ENCODE measurements around the gene MRFAP1L1.
"Not testable (repeated sequence)": the region's sequence is repeated elsewhere in the genome, so short reads cannot be mapped to it uniquely, and the experiment has no call there.

MRFAP1L1 gene

DNA sequence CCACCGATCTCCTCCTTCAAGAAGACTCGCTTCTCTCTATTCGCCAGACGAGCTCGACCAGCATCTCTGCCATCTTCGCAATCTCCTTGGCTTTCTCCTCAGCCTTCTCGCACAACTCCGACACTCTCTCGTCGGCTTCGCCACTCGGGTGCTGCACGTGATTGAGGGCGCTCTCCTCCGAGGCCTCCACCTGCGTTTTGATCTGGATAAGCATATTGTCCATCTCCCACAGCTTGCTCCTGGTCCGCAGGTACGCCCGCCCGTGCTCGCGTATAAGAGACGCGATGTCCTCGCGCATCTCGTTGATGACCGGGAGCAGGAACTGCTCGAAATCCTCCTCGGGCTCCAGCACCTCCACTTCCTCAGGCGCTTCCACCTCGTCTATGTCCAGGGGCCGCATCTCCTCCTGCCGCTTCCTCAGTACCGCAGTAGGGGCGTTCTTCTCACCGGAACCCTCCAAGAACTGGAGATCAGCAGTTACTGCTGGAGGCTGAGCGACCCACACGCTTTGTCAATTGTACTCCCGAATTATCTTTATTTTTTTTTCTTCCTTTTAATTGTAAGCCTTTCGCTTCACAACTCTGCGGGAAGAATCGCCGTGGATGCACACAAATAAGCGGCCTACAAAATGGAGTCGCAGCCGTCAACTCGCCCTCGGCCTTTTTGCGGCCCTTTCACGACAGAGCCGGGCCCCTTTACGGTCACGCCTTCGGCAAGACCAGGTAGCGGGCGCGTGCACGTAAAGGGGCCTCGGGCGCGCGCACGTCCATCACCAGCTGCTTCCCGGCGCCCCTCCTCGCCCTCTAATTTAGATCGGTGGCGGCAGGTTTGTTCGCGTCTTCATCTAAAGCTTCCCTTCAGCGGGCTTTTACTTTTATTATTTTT, at the start of gene MRFAP1L1:
Gene MRFAP1L1 (minus strand): TSS at position 636 of the 885 bp plus-strand sequence. CDS start 236 bp downstream, at position 400.
- peak; percentile 93 for DNase-seq

DNA sequence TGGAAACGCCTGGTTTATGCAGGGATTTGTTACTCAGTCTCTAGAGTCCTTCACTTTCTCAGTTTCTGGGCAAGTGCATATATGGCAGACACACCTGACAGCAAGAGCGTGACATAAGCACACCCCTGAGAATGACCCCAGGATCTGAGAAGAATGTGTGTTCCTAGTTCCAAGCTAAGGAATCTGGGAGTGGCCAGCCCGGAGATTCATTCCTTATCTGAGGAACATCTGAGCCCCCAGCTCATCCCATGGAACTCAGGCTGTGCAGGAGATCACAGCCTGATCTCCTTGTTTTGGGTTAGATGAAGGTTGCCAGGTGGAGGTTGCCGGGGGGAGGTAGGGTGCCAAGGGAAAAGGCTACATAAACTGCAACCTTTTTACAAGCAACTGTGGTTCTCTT, 49.1 kb upstream of the MRFAP1L1 start:
- DNase-seq, result no peak

DNA sequence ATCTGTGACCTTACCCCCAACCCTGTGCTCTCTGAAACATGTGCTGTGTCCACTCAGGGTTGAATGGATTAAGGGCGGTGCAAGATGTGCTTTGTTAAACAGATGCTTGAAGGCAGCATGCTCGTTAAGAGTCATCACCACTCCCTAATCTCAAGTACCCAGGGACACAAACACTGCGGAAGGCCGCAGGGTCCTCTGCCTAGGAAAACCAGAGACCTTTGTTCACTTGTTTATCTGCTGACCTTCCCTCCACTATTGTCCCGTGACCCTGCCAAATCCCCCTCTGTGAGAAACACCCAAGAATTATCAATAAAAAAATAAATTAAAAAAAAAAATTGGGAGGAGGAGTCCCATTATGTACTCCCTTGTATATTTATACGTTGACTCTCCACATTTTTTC, 46.7 kb upstream of the MRFAP1L1 start:
- not testable (repeated sequence) for DNase-seq

DNA sequence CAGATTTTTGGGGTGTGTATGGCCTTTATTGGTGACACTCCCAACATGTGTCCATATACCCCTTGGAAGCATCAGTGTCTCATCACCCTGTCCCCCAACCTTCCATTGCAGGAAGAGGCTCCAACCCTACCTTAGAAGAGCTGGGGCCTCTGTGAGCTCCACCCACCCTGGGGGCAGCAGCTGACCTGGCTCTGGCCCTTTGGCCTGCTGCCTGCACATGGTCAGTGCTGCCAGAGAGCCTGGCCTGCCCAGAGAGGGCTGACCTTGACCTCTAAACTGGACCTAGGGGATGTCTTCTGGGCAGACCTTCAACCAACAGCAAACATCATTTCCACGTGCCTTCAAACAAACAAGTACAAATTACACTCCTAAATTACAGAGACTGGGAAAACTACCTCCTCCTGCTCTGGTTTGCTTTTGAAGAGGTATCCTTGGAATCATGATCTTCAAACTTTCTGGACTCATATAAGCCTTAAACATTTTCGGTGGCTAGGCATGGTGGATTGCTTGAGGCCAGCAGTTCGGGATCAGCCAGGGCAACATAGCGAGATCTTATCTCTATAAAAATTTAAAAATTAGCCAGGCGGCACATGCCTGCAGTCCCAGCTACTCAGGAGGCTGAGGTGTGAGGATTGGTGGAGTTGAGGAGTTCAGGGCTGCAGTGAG, 45.6 kb upstream of the MRFAP1L1 start:
- DNase-seq, result no peak

DNA sequence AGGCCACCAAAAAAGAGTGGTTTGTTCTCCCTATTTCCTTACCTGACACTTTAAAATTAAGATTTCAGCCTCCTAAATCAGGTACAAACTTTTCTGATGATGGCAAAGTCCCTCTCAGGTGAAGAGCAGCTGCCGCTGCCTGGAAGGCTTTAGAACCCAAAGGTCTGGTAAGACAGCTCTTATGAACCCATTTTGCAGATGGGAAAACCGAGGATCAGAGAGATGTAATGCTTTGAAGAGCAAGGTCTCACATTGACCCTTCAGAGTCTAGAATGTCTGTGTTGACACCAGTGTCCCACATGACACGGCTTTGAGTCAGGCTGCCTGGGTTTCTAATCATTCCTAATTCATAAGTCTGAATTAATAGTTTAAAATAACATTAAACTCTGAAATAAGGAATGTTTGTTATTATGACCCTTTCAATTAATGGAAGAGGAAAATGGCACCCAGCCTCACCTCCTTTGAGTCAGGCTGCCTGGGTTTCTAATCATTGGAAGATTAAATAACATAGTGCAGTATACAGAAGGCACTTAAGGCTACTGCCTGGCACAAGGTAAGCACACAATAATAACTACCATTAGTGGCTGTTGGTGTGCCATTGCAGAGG, 44.9 kb upstream of the MRFAP1L1 start:
- no peak for DNase-seq

DNA sequence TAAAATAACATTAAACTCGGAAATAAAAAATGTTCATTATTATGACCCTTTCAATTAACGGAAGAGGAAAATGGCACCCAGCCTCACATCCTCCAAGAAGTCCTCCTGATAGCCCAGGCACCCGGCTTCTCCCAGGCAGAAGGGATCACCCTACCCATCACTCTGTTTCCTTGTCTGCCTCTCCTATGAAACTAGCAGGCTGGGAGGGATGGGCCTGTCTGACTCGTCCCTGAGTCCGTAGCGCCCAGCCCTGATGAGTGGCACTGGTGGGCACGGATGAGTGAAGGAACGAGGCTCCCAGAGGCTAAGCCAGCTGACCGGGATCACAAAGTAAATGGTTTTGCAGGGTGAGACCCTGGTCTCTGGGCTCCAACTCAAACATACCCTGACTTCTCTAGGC, 44.2 kb upstream of the MRFAP1L1 start:
- no peak for DNase-seq

DNA sequence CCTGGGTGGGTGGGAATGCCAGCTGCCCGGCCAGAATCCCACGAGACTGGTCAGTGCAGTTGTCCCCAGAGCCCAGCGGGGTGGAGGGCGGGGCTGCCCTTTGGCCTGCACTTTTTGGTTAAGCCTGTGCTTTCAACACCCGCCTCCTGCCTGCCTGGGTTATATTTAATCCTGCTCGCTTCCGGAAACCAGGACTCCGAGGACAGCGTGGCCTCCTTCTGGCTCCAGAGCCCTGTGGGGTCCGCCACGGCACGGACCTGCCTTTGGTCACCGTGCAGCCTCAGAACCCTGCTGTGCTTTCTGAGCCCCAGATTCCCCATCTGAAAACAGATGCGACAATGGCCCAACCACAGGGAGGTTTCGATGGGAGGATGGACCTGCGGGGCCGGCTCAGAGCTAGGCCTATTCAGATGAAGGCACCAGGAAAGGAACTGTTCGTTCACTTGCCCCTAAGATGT, 43.5 kb upstream of the MRFAP1L1 start:
- no peak for DNase-seq

DNA sequence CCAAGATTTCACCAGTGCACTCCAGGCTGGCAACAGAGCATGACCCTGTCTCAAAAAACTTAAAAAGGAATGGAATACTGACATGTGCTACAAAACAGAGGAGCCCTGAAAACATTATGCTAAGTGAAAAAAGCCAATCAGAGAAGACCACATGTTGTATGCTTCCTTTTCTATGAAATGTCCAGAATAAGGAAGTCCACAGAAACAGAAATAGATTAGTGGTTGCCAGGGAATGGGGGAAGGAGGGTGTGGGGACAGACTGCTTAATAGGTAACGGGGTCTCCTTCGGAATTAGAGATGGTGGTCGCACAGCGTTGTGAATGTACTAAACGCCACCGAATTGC, 42.8 kb upstream of the MRFAP1L1 start:
- DNase-seq, result no peak

DNA sequence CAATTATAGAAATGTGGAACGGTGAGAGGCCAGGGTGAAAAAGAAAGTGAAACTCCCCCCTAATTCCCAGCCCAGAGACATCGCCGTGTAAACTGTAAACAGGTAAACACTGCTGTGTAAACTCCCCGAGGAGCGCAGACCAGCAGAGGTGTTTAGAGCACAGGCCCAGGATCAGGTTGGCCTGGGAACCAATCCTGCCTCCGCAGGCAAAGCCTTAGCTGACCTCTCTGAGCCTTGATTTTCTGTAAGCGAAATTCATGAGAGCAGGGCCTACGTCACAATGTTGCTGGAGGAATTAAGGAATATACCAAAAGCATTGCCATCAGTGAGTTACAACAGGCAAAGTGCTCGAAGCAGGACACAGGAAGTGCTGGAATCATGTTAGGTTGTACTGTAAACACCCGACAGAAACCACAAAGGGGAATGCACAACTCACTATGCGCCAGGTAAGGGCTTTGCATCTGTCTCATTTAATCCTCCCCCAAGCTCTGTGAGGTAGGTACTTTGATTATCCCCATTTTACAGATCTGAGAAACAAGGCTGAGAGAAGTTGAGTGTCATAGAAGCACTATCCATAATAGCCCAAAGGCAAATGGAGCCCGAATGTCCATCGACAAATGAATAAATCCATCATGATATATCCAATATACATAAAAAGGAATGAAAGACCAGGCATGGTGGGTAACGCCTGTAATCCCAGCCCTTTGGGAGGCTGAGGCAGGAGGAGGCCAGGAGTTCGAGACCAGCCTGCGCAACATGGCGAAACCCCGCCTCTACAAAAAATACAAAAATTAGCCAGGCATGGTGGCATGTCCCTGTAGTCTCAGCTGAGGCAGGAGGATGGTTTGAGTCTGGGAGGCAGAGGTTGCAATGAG, 42.2 kb upstream of the MRFAP1L1 start:
- peak; percentile 25 for DNase-seq

DNA sequence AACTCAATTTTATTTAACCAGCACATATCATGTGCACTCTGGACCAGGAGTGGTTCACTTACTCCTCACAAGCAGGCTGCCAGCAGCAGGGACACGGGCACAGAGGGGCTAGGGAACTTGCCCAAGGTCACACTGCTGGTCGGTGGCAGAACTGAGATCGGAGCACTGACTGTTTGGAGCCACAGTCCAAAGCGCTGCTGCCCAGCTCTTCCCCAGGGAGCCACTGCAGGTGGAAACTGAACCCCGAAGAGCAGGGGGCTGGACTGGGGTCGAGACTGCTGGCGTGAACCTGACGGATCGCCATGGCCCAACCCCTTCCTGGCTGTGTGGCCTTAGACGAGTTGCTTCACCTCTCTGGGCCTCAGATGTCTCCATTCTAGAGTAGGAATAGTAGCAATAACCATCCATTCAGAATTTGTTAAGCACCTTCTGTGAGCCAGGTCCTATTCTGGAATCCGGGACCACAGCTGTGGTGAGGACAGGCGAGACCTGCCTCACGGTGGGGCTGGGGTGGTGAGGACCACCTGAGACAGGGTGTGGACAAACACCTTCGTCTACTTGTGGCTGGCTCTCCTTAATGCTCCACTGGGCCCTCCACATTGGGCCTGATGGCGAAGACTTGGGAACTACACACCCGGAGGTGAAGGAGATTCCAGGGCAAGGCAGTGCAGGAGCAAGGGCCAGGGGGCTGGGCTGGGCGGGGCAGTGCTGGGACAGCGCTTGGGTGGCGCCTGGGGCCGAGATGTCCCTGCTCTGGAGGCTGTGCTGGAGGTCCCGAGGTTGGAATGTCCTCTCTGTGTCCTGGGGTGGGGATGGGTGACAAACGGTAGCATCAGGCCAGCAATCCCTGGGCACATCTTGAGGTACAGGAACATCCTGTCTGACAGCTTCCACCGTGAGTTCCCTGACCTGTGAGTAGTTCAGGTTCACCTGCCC, 40.9 kb upstream of the MRFAP1L1 start:
- DNase-seq, result peak; percentile 5

DNA sequence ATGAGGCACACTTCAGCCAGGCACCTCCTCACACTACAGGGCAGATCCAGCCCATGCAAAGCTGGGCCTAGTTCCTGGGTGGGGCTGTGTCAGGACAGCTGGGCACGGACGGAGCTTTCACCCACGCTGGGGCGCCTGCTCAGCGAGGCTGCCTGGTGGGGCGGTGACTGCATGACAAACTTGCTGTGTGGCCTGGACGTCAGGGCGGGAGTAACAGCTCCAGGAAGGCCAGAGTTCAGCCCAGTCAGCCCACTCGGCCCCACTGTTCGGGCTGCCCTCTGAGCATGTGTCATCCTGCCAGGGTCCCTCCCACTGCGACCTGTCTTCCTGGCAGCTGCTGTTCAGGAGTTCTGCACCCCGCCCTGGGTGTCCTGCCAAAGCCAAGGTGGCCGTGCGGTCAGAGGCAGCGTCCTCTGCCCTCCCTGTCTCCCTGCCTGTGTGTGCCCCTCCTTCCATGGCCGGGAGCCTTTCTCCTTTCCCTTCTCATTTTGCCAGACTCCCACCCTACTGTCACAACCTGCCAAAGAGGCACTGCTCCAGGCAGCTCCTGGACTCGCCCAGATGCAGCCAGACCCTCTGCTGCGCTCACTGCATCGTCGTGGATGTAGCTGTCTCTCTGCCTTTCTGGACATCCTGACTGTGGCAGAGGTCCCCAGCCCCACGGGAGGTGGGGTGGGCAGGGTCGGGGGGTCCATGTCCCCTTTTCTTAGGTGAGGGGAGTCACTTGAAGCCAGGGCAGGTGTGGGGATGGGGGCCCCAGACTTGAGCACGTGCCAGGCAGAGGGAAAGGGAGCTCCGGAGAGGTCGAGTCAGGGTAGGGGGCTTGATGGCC, 39.9 kb upstream of the MRFAP1L1 start:
- DNase-seq, result peak; percentile 10

DNA sequence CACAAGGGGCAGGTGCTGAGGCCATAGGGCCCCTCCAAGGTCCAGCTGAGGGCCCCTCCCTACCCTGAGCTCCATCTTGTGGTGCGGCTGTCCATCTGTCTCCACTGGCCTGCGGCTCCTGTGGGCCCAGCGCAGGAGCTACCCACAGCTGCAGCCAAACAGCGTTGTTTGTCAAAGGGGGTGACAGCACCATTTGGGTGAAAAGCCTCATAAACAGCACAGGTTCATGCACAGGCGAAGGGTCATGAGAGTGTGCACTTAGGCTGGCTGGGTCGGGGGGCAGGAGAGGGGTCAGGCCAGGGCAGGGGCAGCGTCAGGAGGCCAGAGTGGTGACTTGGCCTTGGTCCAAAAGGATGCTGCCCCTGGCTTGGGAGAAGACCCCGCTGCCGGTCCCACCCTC, 38.6 kb upstream of the MRFAP1L1 start:
- no peak for DNase-seq

DNA sequence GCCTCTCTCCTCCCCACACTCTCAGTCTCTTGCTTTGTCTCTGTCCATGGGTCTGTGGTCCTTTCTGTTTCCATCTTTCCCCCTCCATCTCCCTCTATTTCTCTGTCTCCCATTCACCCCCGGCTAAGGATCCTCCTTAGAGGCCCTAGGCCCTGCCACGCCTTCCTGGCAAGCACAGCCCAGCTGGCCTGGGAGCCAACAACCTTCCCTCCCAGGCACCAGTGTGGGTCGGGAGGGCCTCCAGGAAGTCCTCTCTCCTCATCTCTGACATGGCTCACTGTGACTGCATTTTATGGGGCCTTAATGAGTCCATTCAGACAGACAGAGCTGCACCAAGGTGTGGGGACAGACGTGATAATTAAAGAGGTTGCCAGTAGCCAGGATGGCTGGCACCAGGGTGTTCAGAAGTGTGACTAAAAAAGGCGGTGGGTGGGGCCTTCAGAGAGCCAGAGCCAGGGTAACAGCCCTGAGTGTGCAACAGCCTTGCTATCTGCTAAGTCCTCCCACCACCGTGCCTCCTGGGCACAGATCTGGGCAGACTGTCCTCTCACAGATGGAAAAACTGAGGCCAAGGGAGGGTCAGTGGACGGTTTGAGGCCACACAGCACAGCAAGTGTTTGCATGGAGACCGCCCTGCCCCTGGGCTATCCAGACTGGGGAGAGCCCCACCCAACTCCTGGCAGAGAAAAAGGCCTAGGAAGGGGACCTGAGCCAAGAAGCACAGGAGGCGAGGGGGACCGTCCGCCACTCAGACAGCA, 37.8 kb upstream of the MRFAP1L1 start:
- peak; percentile 25 for DNase-seq

DNA sequence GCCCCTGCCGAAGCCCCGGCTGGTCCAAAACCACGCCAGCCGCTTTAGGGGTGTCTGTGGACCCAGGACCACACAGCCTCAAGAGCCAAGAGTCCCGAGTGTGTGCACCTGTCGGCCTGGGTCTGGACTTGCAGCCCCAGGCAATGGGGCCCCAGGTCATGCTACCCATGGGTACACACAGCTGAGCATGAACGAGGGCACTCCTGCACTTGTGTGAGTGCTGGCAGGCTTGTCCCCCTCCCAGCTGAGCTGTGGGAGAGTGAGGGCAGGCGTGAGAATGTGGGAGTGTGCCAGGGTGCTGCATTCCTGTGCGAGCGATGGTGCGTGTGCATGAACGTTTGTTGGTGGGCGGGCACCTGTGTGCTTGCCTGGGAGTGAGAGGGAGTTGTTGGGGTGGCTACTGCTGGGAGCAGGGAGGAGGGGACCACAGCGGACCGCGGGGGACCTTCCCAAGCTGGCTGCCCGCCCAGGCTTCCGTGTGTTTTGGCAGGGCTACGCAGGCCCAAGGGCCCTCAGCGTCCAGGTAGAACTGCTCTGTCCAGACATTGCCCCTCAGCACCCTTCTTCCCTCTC, 37.1 kb upstream of the MRFAP1L1 start:
- no peak for DNase-seq

DNA sequence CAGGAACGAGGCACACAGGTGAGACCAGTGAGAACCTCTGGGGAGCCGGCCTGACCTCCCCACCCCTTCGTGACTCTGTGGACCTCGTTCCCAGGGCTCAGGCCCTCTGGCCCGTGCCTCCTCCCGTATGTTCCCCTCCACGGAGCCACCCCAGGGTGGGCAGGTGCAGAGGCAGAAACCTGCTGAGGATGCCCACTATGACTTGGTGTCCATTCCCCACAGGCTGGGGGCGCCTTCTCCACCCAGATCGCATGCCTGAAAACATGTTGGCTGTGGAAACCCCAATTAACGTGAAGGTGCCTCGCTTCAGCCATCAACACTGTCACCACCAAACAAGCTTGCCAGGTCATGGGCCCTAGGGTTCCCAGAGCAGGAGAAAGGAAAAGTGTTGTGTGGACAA, 33.3 kb upstream of the MRFAP1L1 start:
- no peak for DNase-seq

DNA sequence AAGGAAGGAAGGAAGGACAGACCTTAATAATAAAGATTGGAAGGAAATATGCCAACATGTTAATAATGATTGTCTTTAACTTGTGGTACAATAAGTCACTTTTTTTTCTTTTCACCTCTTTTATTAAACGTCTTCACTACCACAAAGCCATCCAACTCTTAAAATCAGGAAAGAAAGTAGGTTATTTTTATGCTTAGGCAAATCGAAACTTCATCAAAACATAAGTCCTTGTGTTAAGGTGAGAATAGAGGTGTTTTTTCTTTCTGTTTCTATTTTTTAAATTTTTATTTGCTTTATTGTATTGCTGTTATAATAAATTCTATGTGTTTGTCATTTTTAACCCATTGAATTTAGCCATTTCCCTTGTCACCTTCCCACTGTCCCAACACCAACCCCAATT, 32.8 kb upstream of the MRFAP1L1 start:
- no peak for DNase-seq

DNA sequence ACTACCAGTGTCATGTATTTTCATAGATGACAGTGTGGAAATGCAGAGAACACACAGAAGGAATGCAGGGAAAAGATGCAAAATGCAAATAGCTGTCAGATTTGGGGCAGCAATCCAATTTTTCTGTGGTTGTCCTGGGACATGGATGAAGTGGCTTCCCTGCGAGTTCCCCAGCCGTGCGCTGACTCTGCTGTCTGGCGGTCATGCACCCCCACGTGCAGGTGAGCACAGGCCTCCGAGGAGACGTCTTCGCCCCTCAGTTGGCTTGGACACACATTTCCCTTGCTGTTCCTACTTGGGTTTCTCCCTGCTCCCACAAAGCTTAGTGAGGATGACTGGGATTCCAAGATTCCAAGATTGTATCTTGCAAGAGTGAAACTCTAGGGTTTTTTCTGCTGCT, 30.7 kb upstream of the MRFAP1L1 start:
- no peak for DNase-seq

DNA sequence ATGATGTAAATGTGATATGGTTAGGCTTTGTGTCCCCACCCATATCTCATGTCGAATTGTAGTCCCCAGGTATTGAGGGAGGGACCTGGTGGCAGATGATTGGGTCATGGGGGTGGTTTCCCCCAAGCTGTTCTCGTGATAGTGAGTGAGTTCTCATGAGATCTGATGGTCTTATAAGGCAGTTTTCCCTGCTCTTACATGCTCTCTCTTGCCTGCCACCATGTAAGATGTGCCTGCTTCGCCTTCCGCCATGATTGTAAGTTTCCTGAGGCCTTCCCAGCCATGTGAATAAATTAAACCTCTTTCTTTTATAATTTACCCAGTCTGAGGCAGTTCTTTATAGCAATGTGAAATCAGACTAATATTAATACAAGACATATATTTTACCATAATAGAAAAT, 30.3 kb upstream of the MRFAP1L1 start:
- no peak for DNase-seq

DNA sequence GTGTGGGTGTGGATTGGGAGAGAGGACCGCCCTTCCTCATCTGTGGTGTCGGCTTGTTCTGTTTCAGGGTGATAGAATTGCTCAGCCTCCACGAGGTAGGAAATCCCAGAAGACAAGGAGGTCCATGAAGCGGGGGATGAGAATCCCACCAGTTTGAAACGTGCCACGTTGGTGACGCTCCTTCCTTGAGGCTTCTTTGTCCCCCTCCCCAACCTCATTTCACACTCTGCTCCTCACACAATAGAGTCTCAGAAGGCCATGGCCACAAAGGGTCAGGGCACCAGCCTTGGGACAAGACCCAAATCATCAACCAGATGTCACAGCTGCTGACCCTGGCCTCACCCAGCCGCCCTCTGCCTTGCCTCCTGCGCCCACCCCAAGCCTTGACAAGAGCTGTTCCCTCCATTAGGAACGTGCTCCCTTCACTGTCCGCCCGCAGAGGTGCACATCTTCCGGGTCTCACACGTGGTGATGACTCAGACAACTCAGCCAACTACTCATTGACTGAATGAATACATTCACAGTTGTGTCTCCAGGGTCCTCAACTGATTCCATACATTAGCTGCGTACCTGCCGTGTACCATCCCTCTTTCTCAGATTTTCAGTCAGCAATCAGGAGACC, 24.6 kb upstream of the MRFAP1L1 start:
- DNase-seq, result no peak

Data from NCI-H510A treated with DMSO at 0.1 percent for 48 hours (cell line).